Body of pancreas (tissue), 2 donors: ENCODE data around the gene NXNL1. TPM values are rescaled to one million over a fixed set of nuclear protein-coding genes. Genes with fewer than 3 reads are reported as not detected.

ENCODE experiments used
- total RNA-seq, 2 donors: library from RNA; depleted of rRNA; stranded (reverse); fragments of >200 nt; gene quantifications; one replicate each; pipeline ENCODE4 v1.1.0, GENCODE V29; 2016

NXNL1 gene
- total RNA-seq, 2 donors from 2014 or later = not detected

Other genes with a start within 250 kb of the NXNL1 start
- gene USE1, start 245.6 kb downstream of the NXNL1 start, total RNA-seq = 10 to 100 TPM; 13.2 to 20.1 TPM
- gene OCEL1, start 234.7 kb downstream of the NXNL1 start, total RNA-seq = 10 to 100 TPM; 27.4 to 27.8 TPM
- 10 to 100 TPM; 67.6 to 83.3 TPM for gene NR2F6, start 215.0 kb downstream of the NXNL1 start, total RNA-seq
- 10 to 100 TPM in 1 of 2 donors, 1 to 10 TPM in 1; 9.2 to 10.4 TPM for gene USHBP1, start 196.2 kb downstream of the NXNL1 start, total RNA-seq
- gene BABAM1, start 193.5 kb downstream of the NXNL1 start, total RNA-seq = 10 to 100 TPM; 45.2 to 84.6 TPM
- gene ANKLE1, start 179.0 kb downstream of the NXNL1 start, total RNA-seq = under 1 TPM in 1 of 2 donors, not detected in 1; 0.33 TPM
- 10 to 100 TPM; 10.2 to 12.2 TPM for gene ABHD8, start 157.5 kb downstream of the NXNL1 start, total RNA-seq
- 100 to 1,000 TPM in 1 of 2 donors, 10 to 100 TPM in 1; 47.7 to 152 TPM for gene MRPL34, start 155.1 kb downstream of the NXNL1 start, total RNA-seq
- 1 to 10 TPM; 3.3 to 6.2 TPM for gene DDA1, start 151.4 kb downstream of the NXNL1 start, total RNA-seq
- gene ANO8, start 126.1 kb downstream of the NXNL1 start, total RNA-seq = 10 to 100 TPM in 1 of 2 donors, 1 to 10 TPM in 1; 7.0 to 16.5 TPM
- gene GTPBP3, start 123.4 kb downstream of the NXNL1 start, total RNA-seq = 100 to 1,000 TPM in 1 of 2 donors, 10 to 100 TPM in 1; 13.7 to 127 TPM
- 10 to 100 TPM; 37.9 to 49.8 TPM for gene PLVAP, start 83.6 kb downstream of the NXNL1 start, total RNA-seq
- not detected for gene CCDC194, start 66.7 kb downstream of the NXNL1 start, total RNA-seq
- 10 to 100 TPM; 34.3 to 43.6 TPM for gene BST2, start 55.3 kb downstream of the NXNL1 start, total RNA-seq
- 10 to 100 TPM; 33.3 to 34.8 TPM for gene MVB12A, start 40.9 kb downstream of the NXNL1 start, total RNA-seq
- gene TMEM221, start 12.3 kb downstream of the NXNL1 start, total RNA-seq = under 1 TPM in 1 of 2 donors, not detected in 1; 0.52 TPM
- 10 to 100 TPM; 21.1 to 25.7 TPM for gene SLC27A1, start 9.6 kb upstream of the NXNL1 start, total RNA-seq
- 10 to 100 TPM; 64.9 to 82.7 TPM for gene PGLS, start 50.7 kb upstream of the NXNL1 start, total RNA-seq
- 10 to 100 TPM; 38.9 to 41.5 TPM for gene COLGALT1, start 94.7 kb upstream of the NXNL1 start, total RNA-seq
- gene UNC13A, start 227.4 kb upstream of the NXNL1 start, total RNA-seq = 1 to 10 TPM; 1.3 to 2.6 TPM